Stimulated activated effector memory CD8-positive, alpha-beta T cell treated with anti-CD3 and anti-CD28 coated beads, Interleukin-12 subunit alpha, Interleukin-12 subunit beta, amount 100 ng/mL, for 72 hours (primary cell): ENCODE results near the gene CD163L1.
"Not testable (repeated sequence)": the region's sequence is repeated elsewhere in the genome, so short reads cannot be mapped to it uniquely, and the experiment has no call there.

Source experiments
- ATAC-seq: fragments of 150-1000 bp; cut with Tn5 transposase; 2 replicates; pipeline ENCODE4 v1.10.0; 2021
- DNase-seq, 2 donors: peaks; one replicate each; pipeline ENCODE4 v3.0.0; 2021 to 2022; ENCODE audit warnings: low spot score in 2 of 2
- H3K27ac Mint-ChIP-seq: one replicate; pipeline ENCODE4 v1.8.0; 2022; ENCODE audit warnings: mild to moderate bottlenecking, mixed read lengths
- H3K36me3 Mint-ChIP-seq: one replicate; pipeline ENCODE4 v1.8.0; 2022; ENCODE audit warnings: mild to moderate bottlenecking, mixed read lengths
- H3K4me1 Mint-ChIP-seq: one replicate; pipeline ENCODE4 v1.8.0; 2022; ENCODE audit warnings: mixed read lengths
- H3K4me3 Mint-ChIP-seq: one replicate; pipeline ENCODE4 v1.8.0; 2022; ENCODE audit warnings: mild to moderate bottlenecking, mixed read lengths
- H3K9me3 Mint-ChIP-seq: one replicate; pipeline ENCODE4 v1.8.0; 2022; ENCODE audit warnings: mixed read lengths

The CD163L1 gene

GRCh38 chr12:7373226-7373625 lies 70.7 kb downstream of the CD163L1 start:
- DNase-seq (no peak), ATAC-seq (no peak)
- Mint-ChIP-seq H3K4me1 (no peaks in the 10 kb centered on the region), H3K27ac (no peak overlapping the region), H3K4me3 (no peak overlapping the region), H3K36me3 (no peaks in the 10 kb centered on the region), H3K9me3 (no peaks in the 10 kb centered on the region)

GRCh38 chr12:7369274-7369729 lies 74.7 kb downstream of the CD163L1 start:
- DNase-seq (no peak), ATAC-seq (no peak)
- H3K36me3 Mint-ChIP-seq: no peaks in the 10 kb centered on the region
- H3K4me3 Mint-ChIP-seq: no peak overlapping the region
- no peaks in the 10 kb centered on the region for H3K9me3 Mint-ChIP-seq
- H3K4me1 Mint-ChIP-seq: no peaks in the 10 kb centered on the region
- no peak overlapping the region for H3K27ac Mint-ChIP-seq

GRCh38 chr12:7362734-7363133 lies 81.2 kb downstream of the CD163L1 start:
- no peaks in the 10 kb centered on the region for H3K4me1 Mint-ChIP-seq
- H3K27ac Mint-ChIP-seq: no peak overlapping the region
- no peaks in the 10 kb centered on the region for H3K36me3 Mint-ChIP-seq
- ATAC-seq (no peak), DNase-seq (no peak)
- H3K9me3 Mint-ChIP-seq: no peaks in the 10 kb centered on the region
- no peak overlapping the region for H3K4me3 Mint-ChIP-seq

GRCh38 chr12:7361265-7361664 lies 82.7 kb downstream of the CD163L1 start:
- Mint-ChIP-seq H3K9me3 (no peaks in the 10 kb centered on the region), H3K27ac (no peak overlapping the region), H3K36me3 (no peaks in the 10 kb centered on the region), H3K4me3 (no peak overlapping the region), H3K4me1 (no peaks in the 10 kb centered on the region)
- ATAC-seq (no peak), DNase-seq (no peak)

GRCh38 chr12:7354529-7354928 lies 89.4 kb downstream of the CD163L1 start:
- no peak overlapping the region for H3K4me3 Mint-ChIP-seq
- no peaks in the 10 kb centered on the region for H3K36me3 Mint-ChIP-seq

GRCh38 chr12:7352661-7353060 lies 91.3 kb downstream of the CD163L1 start:
- DNase-seq (no peak), ATAC-seq (no peak)
- Mint-ChIP-seq H3K27ac (no peak overlapping the region), H3K4me3 (no peak overlapping the region), H3K4me1 (no peaks in the 10 kb centered on the region), H3K36me3 (no peaks in the 10 kb centered on the region), H3K9me3 (no peaks in the 10 kb centered on the region)

More at GRCh38 chr12:7354529-7354928, 89.4 kb downstream of the CD163L1 start:
- no peak for DNase-seq
- ATAC-seq: no peak
- Mint-ChIP-seq H3K27ac (no peak overlapping the region), H3K9me3 (no peaks in the 10 kb centered on the region), H3K4me1 (no peaks in the 10 kb centered on the region)

- DNase-seq: no peak
- Mint-ChIP-seq H3K4me1 (peaks cover 5% of the 10 kb centered on the region), H3K27ac (no peak overlapping the region), H3K9me3 (peaks cover 2% of the 10 kb centered on the region), H3K36me3 (no peaks in the 10 kb centered on the region), H3K4me3 (no peak overlapping the region)
- no peak for ATAC-seq
Measured at GRCh38 chr12:7351177-7351576, 92.8 kb downstream of the CD163L1 start.

- DNase-seq (no peak), ATAC-seq (no peak)
- H3K4me1 Mint-ChIP-seq: peaks cover 6% of the 10 kb centered on the region
- H3K36me3 Mint-ChIP-seq: no peaks in the 10 kb centered on the region
- no peak overlapping the region for H3K4me3 Mint-ChIP-seq
- H3K27ac Mint-ChIP-seq: no peak overlapping the region
- H3K9me3 Mint-ChIP-seq: peaks cover 7% of the 10 kb centered on the region
Measured at GRCh38 chr12:7349418-7349817, 94.5 kb downstream of the CD163L1 start.

GRCh38 chr12:7346551-7347225 lies 97.3 kb downstream of the CD163L1 start:
- Mint-ChIP-seq H3K9me3 (peaks cover 9% of the 10 kb centered on the region), H3K36me3 (no peaks in the 10 kb centered on the region), H3K27ac (no peak overlapping the region), H3K4me1 (peaks cover 6% of the 10 kb centered on the region), H3K4me3 (no peak overlapping the region)
- no peak for DNase-seq
- no peak for ATAC-seq

GRCh38 chr12:7344833-7345606 lies 98.9 kb downstream of the CD163L1 start:
- DNase-seq (no peak), ATAC-seq (no peak)
- Mint-ChIP-seq H3K4me1 (peaks cover 6% of the 10 kb centered on the region), H3K9me3 (peaks cover 9% of the 10 kb centered on the region), H3K36me3 (no peaks in the 10 kb centered on the region), H3K4me3 (no peak overlapping the region), H3K27ac (no peak overlapping the region)

- Mint-ChIP-seq H3K4me3 (no peak overlapping the region), H3K9me3 (peaks cover 3% of the 10 kb centered on the region), H3K36me3 (no peaks in the 10 kb centered on the region), H3K4me1 (no peaks in the 10 kb centered on the region), H3K27ac (no peak overlapping the region)
- ATAC-seq (no peak), DNase-seq (no peak)
Measured at GRCh38 chr12:7339675-7340074, 104.3 kb downstream of the CD163L1 start.

GRCh38 chr12:7337790-7338189 lies 106.2 kb downstream of the CD163L1 start:
- not testable (repeated sequence) for H3K27ac Mint-ChIP-seq, ATAC-seq, H3K4me3 Mint-ChIP-seq, H3K36me3 Mint-ChIP-seq, H3K4me1 Mint-ChIP-seq, DNase-seq, H3K9me3 Mint-ChIP-seq

- Mint-ChIP-seq H3K4me1 (no peaks in the 10 kb centered on the region), H3K27ac (no peak overlapping the region), H3K4me3 (no peak overlapping the region), H3K9me3 (peaks cover 3% of the 10 kb centered on the region), H3K36me3 (no peaks in the 10 kb centered on the region)
- no peak for ATAC-seq
- DNase-seq: no peak
Measured at GRCh38 chr12:7327918-7328317, 116.0 kb downstream of the CD163L1 start.

- Mint-ChIP-seq H3K4me1 (no peaks in the 10 kb centered on the region), H3K36me3 (no peaks in the 10 kb centered on the region), H3K4me3 (no peak overlapping the region), H3K9me3 (no peaks in the 10 kb centered on the region), H3K27ac (no peak overlapping the region)
- no peak for DNase-seq
- no peak for ATAC-seq
Measured at GRCh38 chr12:7324176-7324575, 119.8 kb downstream of the CD163L1 start.

- no peak overlapping the region for H3K4me3 Mint-ChIP-seq
- H3K27ac Mint-ChIP-seq: no peak overlapping the region
- H3K9me3 Mint-ChIP-seq: no peaks in the 10 kb centered on the region
- ATAC-seq (no peak), DNase-seq (no peak)
- H3K4me1 Mint-ChIP-seq: no peaks in the 10 kb centered on the region
- H3K36me3 Mint-ChIP-seq: no peaks in the 10 kb centered on the region
Measured at GRCh38 chr12:7322599-7322998, 121.4 kb downstream of the CD163L1 start.

GRCh38 chr12:7321624-7322023 lies 122.3 kb downstream of the CD163L1 start:
- no peaks in the 10 kb centered on the region for H3K4me1 Mint-ChIP-seq
- ATAC-seq (no peak), DNase-seq (no peak)
- H3K9me3 Mint-ChIP-seq: no peaks in the 10 kb centered on the region
- H3K4me3 Mint-ChIP-seq: no peak overlapping the region
- H3K36me3 Mint-ChIP-seq: no peaks in the 10 kb centered on the region
- no peak overlapping the region for H3K27ac Mint-ChIP-seq
